NCI-H2081 (cell line): Measurements from ENCODE around the gene LARGE1.
"Not testable (repeated sequence)": the region's sequence is repeated elsewhere in the genome, so short reads cannot be mapped to it uniquely, and the experiment has no call there.

Experiments used
- DNase-seq, 2 experiments: peaks; one replicate each; lab custom pipeline; 2025; lab: John Stamatoyannopoulos, UW

LARGE1 gene

GRCh38 chr22:33597274-33597985, 322.8 kb downstream of the LARGE1 start:
- no peak for DNase-seq

DNA sequence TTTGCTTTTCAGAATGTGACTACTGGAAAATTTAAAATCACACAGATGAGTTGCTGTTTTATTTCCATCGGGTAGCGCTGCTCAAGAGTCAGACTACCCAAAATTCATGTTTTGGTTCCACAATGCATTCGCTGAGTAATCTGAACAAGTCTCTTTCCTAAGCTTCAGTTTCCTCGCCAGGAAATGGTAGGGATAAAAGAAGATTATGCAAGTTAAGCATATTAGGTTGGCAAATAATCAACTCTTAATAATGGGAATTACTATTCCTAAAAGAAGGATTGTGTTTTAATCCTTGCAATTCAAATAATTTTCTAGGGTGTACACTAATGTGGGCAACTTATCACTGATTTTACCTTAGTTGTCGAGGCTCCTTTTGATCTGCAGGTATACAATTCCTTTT, 326.5 kb downstream of the LARGE1 start:
- no peak for DNase-seq

- no peak for DNase-seq
Observed at GRCh38 chr22:33591946-33592345, 328.3 kb downstream of the LARGE1 start.

DNA sequence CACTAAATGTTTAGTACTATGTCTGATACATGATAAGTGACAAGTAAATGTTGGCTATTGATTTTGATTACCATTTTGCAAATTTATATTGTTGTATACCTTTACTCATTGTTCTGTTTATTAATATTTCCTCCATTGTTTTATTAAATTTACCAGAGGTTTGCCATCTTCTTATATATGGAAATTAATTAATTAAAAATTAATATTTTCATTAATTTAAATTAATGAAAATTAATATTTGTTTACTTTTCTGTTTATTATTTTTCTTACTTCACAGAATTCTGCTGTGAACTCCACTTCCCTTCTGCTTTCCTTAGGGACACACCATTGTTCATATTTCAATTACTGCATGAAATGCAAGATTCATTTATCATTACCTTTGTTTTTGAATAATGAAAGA, 331.0 kb downstream of the LARGE1 start:
- no peak for DNase-seq

- no peak for DNase-seq
Observed at GRCh38 chr22:33588860-33589259, 331.4 kb downstream of the LARGE1 start.

GRCh38 chr22:33584152-33584551, 336.1 kb downstream of the LARGE1 start:
- DNase-seq = no peak

GRCh38 chr22:33582822-33583400, 337.4 kb downstream of the LARGE1 start:
- no peak for DNase-seq

GRCh38 chr22:33580310-33580709, 340.0 kb downstream of the LARGE1 start:
- no peak for DNase-seq

- no peak for DNase-seq
Observed at GRCh38 chr22:33579448-33580093, 340.7 kb downstream of the LARGE1 start.

DNA sequence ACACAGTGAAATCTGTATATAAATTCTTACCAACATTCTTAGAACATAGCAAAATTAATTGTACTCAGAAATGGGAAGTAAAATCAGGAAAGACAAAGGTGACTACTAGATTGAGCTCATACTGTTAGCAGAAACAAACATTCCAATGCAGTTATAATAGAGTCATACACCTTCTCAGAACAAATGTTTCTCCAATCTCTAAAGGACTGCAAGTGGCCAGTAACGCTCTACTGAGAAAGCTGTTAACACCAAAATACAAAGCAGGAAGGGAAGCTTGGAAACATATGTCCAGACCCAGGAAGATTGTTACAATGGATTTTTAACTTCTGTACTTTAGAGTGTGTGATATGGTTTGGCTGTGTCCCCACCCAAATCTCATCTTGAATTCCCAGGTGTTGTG, 341.5 kb downstream of the LARGE1 start:
- no peak for DNase-seq

- DNase-seq = no peak
Observed at GRCh38 chr22:33577862-33578411, 342.3 kb downstream of the LARGE1 start.

DNA sequence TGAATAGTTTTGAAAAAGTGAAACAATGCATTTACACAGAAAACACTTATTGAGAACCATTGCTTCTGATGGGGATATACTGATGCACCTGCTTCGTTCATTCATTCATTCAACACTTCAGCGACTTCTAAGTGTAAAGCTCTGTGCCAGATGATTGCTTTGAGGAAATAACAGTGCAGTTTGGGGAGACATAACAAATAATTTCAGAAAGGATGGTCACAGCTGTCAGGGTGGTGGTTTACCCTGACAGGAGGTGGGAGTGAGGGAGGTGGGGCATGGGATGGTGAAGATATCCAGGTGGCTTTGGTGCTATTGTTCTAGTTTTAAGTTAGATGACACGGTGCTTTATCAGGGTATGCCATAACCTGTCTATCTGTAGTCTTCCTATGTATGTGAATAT, 344.1 kb downstream of the LARGE1 start:
- DNase-seq = no peak

DNA sequence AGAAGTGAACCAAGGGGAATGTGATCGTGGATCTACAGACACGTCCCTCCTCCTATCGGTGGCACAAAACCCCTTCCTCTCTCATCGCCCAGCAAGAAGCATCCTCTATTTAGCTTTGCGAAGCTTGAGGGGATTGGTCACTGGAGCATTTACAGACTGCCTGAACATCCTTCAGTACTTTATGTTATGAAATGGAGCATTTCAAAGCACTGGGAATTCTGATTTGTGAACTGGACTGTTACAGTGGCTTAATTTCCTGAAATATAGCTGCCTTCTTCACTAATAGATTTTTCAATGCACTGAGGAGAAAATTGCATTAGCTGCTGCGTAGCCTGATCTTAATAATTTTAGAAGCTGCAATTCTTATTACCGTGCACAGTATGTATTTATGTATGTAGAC, 344.5 kb downstream of the LARGE1 start:
- no peak for DNase-seq

GRCh38 chr22:33575041-33575440, 345.2 kb downstream of the LARGE1 start:
- no peak for DNase-seq

- DNase-seq = no peak
Observed at GRCh38 chr22:33573479-33573878, 346.8 kb downstream of the LARGE1 start.

DNA sequence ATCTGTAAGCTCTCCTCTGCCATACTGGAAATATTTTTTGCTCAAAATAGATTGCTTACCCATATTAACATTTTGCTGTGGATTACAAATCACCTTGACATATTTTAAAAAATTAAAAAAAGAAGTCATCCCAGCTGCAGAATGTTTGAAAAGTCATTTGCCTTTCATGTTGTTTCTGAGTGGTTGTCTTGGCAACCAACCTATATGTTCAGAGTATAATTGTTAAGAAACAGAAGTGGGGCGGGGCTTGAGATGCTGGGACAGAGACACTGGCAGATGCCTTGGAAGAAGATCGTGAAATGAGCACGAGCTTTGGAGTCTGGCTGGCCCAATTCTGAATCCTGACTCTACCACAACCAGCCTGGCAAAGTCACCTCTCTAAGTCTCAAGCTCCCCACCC, 348.2 kb downstream of the LARGE1 start:
- DNase-seq = no peak

DNA sequence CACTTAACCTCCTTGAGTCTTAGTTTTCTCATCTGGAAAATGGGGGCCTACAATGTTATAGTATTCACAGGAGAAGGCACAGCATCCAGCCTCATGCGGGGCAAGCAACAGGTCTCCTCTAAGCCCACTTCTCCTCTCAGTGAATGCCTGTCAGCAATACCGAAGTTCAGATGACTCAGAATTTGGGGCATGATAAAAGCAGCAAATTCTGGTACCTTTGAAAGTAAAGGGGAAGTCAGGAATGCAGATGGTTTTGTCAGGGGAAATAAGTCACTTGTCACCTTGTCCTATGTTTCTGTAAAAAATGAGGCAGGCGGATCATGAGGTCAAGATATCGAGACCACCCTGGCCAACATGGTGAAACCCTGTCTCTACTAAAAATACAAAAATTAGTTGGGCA, 350.2 kb downstream of the LARGE1 start:
- no peak for DNase-seq

DNA sequence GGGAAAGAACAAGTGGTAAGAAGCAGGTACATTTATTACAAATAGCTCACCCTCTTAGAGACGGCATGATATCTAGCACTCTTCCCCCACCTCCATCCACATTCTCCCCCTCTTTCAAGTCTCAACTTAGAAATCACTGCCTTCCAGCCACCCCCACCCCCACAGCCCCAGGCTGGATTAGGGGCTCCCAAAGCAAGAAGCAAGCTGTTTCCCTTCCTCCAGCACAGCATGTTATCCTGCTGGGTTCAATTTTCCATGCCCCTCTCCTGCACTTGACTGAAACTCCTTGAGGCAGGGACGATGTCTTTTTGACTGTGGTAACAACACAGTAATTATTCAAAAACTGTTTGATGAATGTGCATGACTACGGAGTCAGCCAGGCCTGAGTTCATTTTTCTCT, 350.7 kb downstream of the LARGE1 start:
- DNase-seq = no peak

GRCh38 chr22:33569018-33569417, 351.3 kb downstream of the LARGE1 start:
- DNase-seq = no peak

GRCh38 chr22:33566495-33566894, 353.8 kb downstream of the LARGE1 start:
- DNase-seq = not testable (repeated sequence)

GRCh38 chr22:33565580-33565995, 354.7 kb downstream of the LARGE1 start:
- no peak for DNase-seq

DNA sequence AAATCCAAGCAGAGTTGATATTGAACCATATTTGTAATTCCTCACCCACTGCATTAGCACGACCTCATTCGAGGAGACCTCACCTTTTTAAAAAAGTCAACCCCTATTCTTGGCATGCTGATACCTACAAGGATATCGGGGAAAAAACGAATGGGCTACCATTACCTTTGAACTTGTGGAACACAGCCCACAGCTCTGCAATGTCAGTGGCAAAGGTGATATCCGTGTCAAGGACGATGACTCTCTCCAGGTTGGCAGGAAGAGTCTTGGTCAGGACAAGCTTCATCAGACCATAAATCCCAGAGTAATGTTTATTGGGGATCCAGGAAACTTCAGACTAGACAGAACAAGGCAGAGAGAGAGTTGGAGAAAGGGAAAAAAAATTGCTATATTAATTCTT, 355.6 kb downstream of the LARGE1 start:
- DNase-seq = no peak
